Measurements from ENCODE around the gene OAF.

Gene OAF

DNA sequence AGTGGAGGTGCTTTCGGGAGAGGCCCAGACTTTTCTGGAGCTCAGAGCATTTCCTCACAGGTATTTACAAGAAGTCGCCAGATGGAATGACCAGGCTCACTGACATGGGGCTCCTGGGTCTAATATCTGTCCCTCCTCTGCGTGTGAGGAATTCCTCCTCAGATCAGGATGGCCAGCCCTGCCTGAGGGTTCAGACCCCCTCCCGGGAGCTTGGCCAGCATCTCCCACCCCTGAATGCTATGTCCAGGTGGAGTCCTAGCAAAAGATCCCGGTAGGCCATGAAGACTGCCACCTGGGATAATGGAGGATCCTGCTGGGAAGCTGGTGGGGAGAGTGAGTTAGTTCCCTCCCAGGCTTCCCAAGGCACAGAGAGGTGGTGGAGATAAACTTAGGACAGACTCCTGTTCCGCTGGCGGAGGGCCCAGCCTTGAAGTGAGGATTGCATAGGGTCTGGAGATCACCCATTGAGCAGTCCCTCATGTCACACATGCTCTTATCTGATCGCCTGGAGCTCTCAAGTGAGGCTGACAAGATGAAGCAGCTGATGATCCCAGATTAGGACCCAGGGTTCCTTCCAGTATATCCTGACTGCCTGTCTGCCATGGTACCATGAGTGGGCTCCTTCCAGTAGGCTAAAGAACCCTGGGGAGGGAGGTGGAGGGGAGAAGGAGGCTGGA is 5.7 kb downstream of the OAF start:
- Histone ChIP-seq H3K27ac (ENCODE audit: insufficient read depth in 1 of 2, low read depth in 1 of 2, low read length in 2 of 2, poor library complexity in 1 of 2, severe bottlenecking in 2 of 2) (no peak overlapping the region), H3K4me3 (ENCODE audit: control insufficient read depth in 1 of 7, extremely low read depth in 1 of 7, insufficient read depth in 4 of 7, low read depth in 2 of 7, low read length in 6 of 7) (no peak overlapping the region), H3K4me1 (ENCODE audit: control extremely low read depth in 1 of 4, control insufficient read depth in 4 of 4, insufficient read depth in 4 of 4, low read length in 3 of 4) (peaks cover 0 to 48% (median 26%) of the 10 kb centered on the region in 4 experiments), H3K27me3 (replicated peaks in 2 of 5; ENCODE audit: control insufficient read depth in 4 of 5, insufficient read depth in 5 of 5, low read length in 4 of 5) (no peaks in the 10 kb centered on the region), H3K36me3 (ENCODE audit: control insufficient read depth in 4 of 4, insufficient read depth in 4 of 4, low read length in 3 of 4) (peaks cover 2 to 57% (median 13%) of the 10 kb centered on the region in 4 experiments), H3K9me3 (ENCODE audit: control extremely low read depth in 1 of 5, control insufficient read depth in 4 of 5, insufficient read depth in 2 of 5, low read depth in 1 of 5, low read length in 4 of 5) (no peaks in the 10 kb centered on the region)
- WGBS (ENCODE audit: insufficient coverage) = 93% methylated on average over 6 of the region's 8 CpGs
- CTCF ChIA-PET = interaction anchor here (0.9 to 17.7 kb wide), 4 partner anchors 11 to 50 kb away, joined by 3 to 182 read pairs (median 4); no protein-coding TSS in a partner anchor
- POLR2A ChIA-PET = no interaction called here
- no peak for DNase-seq

DNA sequence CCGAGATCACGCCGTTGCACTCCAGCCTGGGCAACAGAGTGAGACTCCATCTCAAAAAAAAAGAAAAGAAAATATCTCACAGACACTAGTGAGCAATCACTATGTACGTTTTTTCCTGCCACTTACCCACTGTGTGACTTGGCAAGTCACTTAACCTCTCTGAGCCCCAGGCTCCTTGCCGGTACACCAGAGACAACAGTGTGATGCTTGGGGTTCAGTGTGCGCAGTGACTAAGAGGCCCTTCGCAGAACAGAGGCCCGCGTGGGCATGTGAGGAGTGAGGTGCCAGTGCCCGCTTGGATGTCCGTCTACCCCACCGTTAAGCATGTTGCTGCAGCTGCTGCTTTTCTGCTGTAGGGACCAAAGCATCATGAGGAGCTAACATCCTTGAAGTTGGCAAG is 6.7 kb downstream of the OAF start:
- H3K36me3 ChIP-seq (ENCODE audit: control insufficient read depth in 4 of 4, insufficient read depth in 4 of 4, low read length in 3 of 4) = peaks cover 2 to 57% (median 13%) of the 10 kb centered on the region in 4 experiments
- peaks cover 0 to 43% (median 17%) of the 10 kb centered on the region in 4 experiments for H3K4me1 ChIP-seq (ENCODE audit: control extremely low read depth in 1 of 4, control insufficient read depth in 4 of 4, insufficient read depth in 4 of 4, low read length in 3 of 4)
- DNase-seq = no peak
- POLR2A ChIA-PET = no interaction called here
- 98% methylated on average over 9 of the region's 12 CpGs for WGBS (ENCODE audit: insufficient coverage)
- no peak overlapping the region for H3K4me3 ChIP-seq (ENCODE audit: control insufficient read depth in 1 of 7, extremely low read depth in 1 of 7, insufficient read depth in 4 of 7, low read depth in 2 of 7, low read length in 6 of 7)
- no peaks in the 10 kb centered on the region for H3K27me3 ChIP-seq (replicated peaks in 2 of 5; ENCODE audit: control insufficient read depth in 4 of 5, insufficient read depth in 5 of 5, low read length in 4 of 5)
- CTCF ChIA-PET = interaction anchor here (1.6 to 17.7 kb wide), 2 partner anchors 10 to 45 kb away, joined by 4 to 182 read pairs; no protein-coding TSS in a partner anchor
- no peaks in the 10 kb centered on the region for H3K9me3 ChIP-seq (ENCODE audit: control extremely low read depth in 1 of 5, control insufficient read depth in 4 of 5, insufficient read depth in 2 of 5, low read depth in 1 of 5, low read length in 4 of 5)
- no peak overlapping the region for H3K27ac ChIP-seq (ENCODE audit: insufficient read depth in 1 of 2, low read depth in 1 of 2, low read length in 2 of 2, poor library complexity in 1 of 2, severe bottlenecking in 2 of 2)

DNA sequence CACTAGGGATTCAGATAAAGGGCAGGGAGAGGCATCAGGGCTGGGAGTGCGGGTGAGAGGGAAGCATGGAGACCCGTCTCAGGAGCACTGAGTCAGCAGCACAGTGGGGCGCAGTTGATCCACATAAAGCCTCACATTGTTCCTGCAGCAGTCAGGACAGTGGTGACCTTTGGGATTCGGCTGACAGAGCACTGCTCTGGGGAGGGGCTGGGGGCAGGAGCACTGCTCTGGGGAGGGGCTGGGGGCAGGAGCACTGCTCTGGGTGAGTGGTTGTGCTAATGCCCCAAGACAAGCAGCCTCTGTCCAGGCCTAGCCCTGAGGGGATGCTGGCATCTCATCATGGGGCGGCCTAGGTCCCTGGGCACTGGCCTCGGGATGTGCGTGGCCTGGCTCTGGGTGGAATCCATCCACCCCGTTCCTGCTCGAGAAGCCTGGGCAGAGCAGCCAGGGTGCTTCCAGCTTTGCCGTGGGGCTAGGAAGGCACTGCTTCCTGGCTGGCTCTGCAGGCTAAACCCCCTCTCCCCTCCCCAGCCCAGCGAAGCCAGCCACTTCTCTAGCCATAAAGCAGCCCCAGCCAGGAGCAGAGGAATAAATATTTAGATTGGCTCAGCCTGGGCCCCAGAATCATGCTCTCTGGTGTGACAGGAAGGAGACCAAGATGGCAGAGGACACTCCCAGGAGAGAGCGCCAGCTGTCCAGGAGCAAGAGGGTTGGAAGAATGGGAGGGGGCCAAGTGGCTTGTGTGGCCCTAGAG is 7.3 kb downstream of the OAF start:
- peaks cover 2 to 57% (median 13%) of the 10 kb centered on the region in 4 experiments for H3K36me3 ChIP-seq (ENCODE audit: control insufficient read depth in 4 of 4, insufficient read depth in 4 of 4, low read length in 3 of 4)
- H3K27me3 ChIP-seq (replicated peaks in 2 of 5; ENCODE audit: control insufficient read depth in 4 of 5, insufficient read depth in 5 of 5, low read length in 4 of 5) = no peaks in the 10 kb centered on the region
- H3K4me1 ChIP-seq (ENCODE audit: control extremely low read depth in 1 of 4, control insufficient read depth in 4 of 4, insufficient read depth in 4 of 4, low read length in 3 of 4) = peaks cover 0 to 41% (median 13%) of the 10 kb centered on the region in 4 experiments
- ChIA-PET CTCF (interaction anchor here (17.7 kb wide), 1 partner anchor 9 kb away, joined by 182 read pairs; no protein-coding TSS in a partner anchor), POLR2A (no interaction called here)
- over 99% methylated on average over 11 of the region's 12 CpGs for WGBS (ENCODE audit: insufficient coverage)
- H3K4me3 ChIP-seq (ENCODE audit: control insufficient read depth in 1 of 7, extremely low read depth in 1 of 7, insufficient read depth in 4 of 7, low read depth in 2 of 7, low read length in 6 of 7) = no peak overlapping the region
- no peak for DNase-seq
- H3K27ac ChIP-seq (ENCODE audit: insufficient read depth in 1 of 2, low read depth in 1 of 2, low read length in 2 of 2, poor library complexity in 1 of 2, severe bottlenecking in 2 of 2) = no peak overlapping the region
- H3K9me3 ChIP-seq (ENCODE audit: control extremely low read depth in 1 of 5, control insufficient read depth in 4 of 5, insufficient read depth in 2 of 5, low read depth in 1 of 5, low read length in 4 of 5) = no peaks in the 10 kb centered on the region

DNA sequence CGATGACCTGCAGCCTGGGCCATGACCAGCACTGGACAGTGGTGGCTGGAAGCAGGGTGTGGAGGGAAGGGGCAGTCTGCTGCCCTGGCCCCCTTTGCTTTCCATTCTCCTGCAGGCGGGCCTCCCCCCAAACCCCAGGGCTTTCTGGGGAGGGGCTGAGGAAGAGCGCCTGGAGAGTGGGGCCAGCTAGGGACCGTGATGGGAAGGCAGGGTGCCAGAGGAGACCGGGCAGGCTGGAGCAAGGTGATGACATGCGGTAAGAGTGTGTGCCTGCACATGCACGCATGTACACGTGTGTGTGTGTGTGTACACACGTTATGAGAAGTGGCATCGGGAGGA is 7.8 kb downstream of the OAF start:
- Histone ChIP-seq H3K4me3 (ENCODE audit: control insufficient read depth in 1 of 7, extremely low read depth in 1 of 7, insufficient read depth in 4 of 7, low read depth in 2 of 7, low read length in 6 of 7) (no peak overlapping the region), H3K4me1 (ENCODE audit: control extremely low read depth in 1 of 4, control insufficient read depth in 4 of 4, insufficient read depth in 4 of 4, low read length in 3 of 4) (peaks cover 1 to 41% (median 15%) of the 10 kb centered on the region in 4 experiments), H3K9me3 (ENCODE audit: control extremely low read depth in 1 of 5, control insufficient read depth in 4 of 5, insufficient read depth in 2 of 5, low read depth in 1 of 5, low read length in 4 of 5) (no peaks in the 10 kb centered on the region), H3K36me3 (ENCODE audit: control insufficient read depth in 4 of 4, insufficient read depth in 4 of 4, low read length in 3 of 4) (peaks cover 2 to 57% (median 13%) of the 10 kb centered on the region in 4 experiments), H3K27me3 (replicated peaks in 2 of 5; ENCODE audit: control insufficient read depth in 4 of 5, insufficient read depth in 5 of 5, low read length in 4 of 5) (no peaks in the 10 kb centered on the region), H3K27ac (ENCODE audit: insufficient read depth in 1 of 2, low read depth in 1 of 2, low read length in 2 of 2, poor library complexity in 1 of 2, severe bottlenecking in 2 of 2) (no peak overlapping the region)
- ChIA-PET CTCF (no interaction called here), POLR2A (no interaction called here)
- 90% methylated on average over 8 of the region's 10 CpGs for WGBS (ENCODE audit: insufficient coverage)
- no peak for DNase-seq

DNA sequence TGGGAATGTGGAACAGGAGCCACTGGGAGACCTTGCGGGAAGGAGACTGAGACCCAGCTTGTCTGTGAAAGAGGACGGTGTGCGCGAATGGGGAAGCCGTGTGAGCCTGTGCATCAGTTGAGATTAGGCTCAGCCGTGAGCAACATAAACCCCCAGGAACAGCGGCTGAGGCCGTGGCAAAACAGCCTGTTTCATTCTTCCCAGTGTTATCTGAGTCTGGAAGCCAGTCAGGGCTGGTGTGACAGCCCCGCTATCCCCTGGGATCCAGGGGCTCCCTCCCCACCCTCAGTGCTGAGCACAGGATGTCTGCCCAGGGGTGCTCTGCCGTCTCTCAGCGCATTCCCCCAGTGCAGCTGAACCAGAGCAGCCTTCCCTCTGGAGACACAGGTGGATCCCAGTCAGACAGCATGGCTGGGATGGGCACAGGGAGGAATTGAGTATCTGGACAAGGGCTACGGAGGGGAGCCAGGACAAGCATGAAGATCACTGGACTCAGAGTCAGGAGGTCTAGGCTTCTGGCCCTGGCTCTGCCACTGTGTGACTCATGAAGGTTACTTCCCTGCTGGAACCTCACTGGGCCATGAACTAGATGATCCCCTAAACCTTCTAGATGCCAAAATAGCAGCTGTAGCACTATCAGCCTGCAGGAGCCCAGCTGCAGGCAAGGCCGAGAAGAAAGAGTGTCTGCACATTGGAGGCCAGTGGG is 8.6 kb downstream of the OAF start:
- H3K27me3 ChIP-seq (replicated peaks in 2 of 5; ENCODE audit: control insufficient read depth in 4 of 5, insufficient read depth in 5 of 5, low read length in 4 of 5) = no peaks in the 10 kb centered on the region
- ChIA-PET CTCF (interaction anchor here (1.1 to 1.2 kb wide), 2 partner anchors 11 to 51 kb away, joined by 3 to 4 read pairs; no protein-coding TSS in a partner anchor), POLR2A (no interaction called here)
- 86% methylated on average over 13 of the region's 13 CpGs for WGBS (ENCODE audit: insufficient coverage)
- H3K4me3 ChIP-seq (ENCODE audit: control insufficient read depth in 1 of 7, extremely low read depth in 1 of 7, insufficient read depth in 4 of 7, low read depth in 2 of 7, low read length in 6 of 7) = no peak overlapping the region
- no peak for DNase-seq
- no peaks in the 10 kb centered on the region for H3K9me3 ChIP-seq (ENCODE audit: control extremely low read depth in 1 of 5, control insufficient read depth in 4 of 5, insufficient read depth in 2 of 5, low read depth in 1 of 5, low read length in 4 of 5)
- H3K36me3 ChIP-seq (ENCODE audit: control insufficient read depth in 4 of 4, insufficient read depth in 4 of 4, low read length in 3 of 4) = peaks cover 2 to 52% (median 12%) of the 10 kb centered on the region in 4 experiments
- peaks cover 7 to 46% (median 22%) of the 10 kb centered on the region in 4 experiments for H3K4me1 ChIP-seq (ENCODE audit: control extremely low read depth in 1 of 4, control insufficient read depth in 4 of 4, insufficient read depth in 4 of 4, low read length in 3 of 4)
- H3K27ac ChIP-seq (ENCODE audit: insufficient read depth in 1 of 2, low read depth in 1 of 2, low read length in 2 of 2, poor library complexity in 1 of 2, severe bottlenecking in 2 of 2) = no peak overlapping the region

DNA sequence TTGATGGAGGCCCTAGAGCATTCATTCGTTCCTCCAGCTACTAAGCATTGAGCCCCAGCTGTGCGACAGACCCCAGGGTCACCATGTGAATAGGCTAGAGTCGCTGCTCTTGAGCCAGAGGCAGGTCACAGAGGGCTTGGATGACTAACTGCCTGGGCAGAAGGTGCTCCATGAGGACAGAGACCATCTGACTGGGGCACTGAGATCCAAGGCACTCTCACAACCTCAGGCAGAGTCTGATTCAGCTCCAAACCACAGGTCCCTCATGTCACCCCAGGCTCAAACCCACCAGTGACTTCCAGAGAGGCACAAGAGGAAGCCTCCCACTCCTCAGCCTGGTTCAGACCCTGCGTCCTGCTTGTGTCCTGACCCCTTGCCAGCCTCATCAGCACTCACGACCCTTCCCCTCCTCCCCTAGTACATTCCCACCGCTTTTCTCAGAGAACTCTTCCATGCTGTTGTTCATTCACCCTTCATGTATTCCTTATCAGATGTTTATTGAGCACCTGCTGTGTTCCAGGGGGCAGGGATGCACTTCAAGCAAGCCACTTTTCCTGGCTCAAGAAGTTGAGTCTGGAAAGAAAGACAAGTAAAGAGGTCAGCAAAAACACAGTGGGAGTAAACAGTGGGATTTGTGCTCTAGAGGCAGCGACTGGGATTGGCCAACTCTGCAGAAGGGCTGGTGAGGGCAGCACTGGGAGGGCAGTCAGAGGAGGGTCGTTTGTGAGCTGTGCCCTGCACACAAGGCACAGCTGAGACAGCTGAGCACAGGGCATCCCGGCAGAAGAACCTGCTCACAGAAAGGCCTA is 9.3 kb downstream of the OAF start:
- peaks cover 2 to 47% (median 9%) of the 10 kb centered on the region in 4 experiments for H3K36me3 ChIP-seq (ENCODE audit: control insufficient read depth in 4 of 4, insufficient read depth in 4 of 4, low read length in 3 of 4)
- H3K4me1 ChIP-seq (ENCODE audit: control extremely low read depth in 1 of 4, control insufficient read depth in 4 of 4, insufficient read depth in 4 of 4, low read length in 3 of 4) = peaks cover 7 to 53% (median 29%) of the 10 kb centered on the region in 4 experiments
- ChIA-PET CTCF (interaction anchor here (1.1 to 17.6 kb wide), 4 partner anchors 10 to 52 kb away, joined by 3 to 326 read pairs (median 93); partner anchors contain the start of gene OAF), POLR2A (interaction anchor here (0.6 kb wide), 1 partner anchor 190 kb away, joined by 3 read pairs; no protein-coding TSS in a partner anchor)
- H3K4me3 ChIP-seq (ENCODE audit: control insufficient read depth in 1 of 7, extremely low read depth in 1 of 7, insufficient read depth in 4 of 7, low read depth in 2 of 7, low read length in 6 of 7) = no peak overlapping the region
- no peaks in the 10 kb centered on the region for H3K27me3 ChIP-seq (replicated peaks in 2 of 5; ENCODE audit: control insufficient read depth in 4 of 5, insufficient read depth in 5 of 5, low read length in 4 of 5)
- no peak overlapping the region for H3K27ac ChIP-seq (ENCODE audit: insufficient read depth in 1 of 2, low read depth in 1 of 2, low read length in 2 of 2, poor library complexity in 1 of 2, severe bottlenecking in 2 of 2)
- 97% methylated on average over 9 of the region's 9 CpGs for WGBS (ENCODE audit: insufficient coverage)
- no peak for DNase-seq
- H3K9me3 ChIP-seq (ENCODE audit: control extremely low read depth in 1 of 5, control insufficient read depth in 4 of 5, insufficient read depth in 2 of 5, low read depth in 1 of 5, low read length in 4 of 5) = no peaks in the 10 kb centered on the region

Data from common myeloid progenitor, CD34-positive (primary cell).